SIG-M5 treated with dmso at 0.1 percent for 504 hours (cell line): ENCODE measurements around the gene ATAT1.
"Not testable (repeated sequence)": the region's sequence is repeated elsewhere in the genome, so short reads cannot be mapped to it uniquely, and the experiment has no call there.

Source experiments
- DNase-seq: peaks from one replicate; lab custom pipeline; 2025; ENCODE audit not compliant: unreplicated experiment; lab: John Stamatoyannopoulos, UW

ATAT1 gene

GRCh38 chr6:30647242-30648116 is 20.8 kb downstream of the ATAT1 start:
- DNase-seq: peak; percentile 33

GRCh38 chr6:30651143-30651542 is 24.5 kb downstream of the ATAT1 start:
- no peak for DNase-seq

GRCh38 chr6:30654798-30655742 is 28.4 kb downstream of the ATAT1 start:
- no peak for DNase-seq

GRCh38 chr6:30655743-30656094 is 29.0 kb downstream of the ATAT1 start:
- DNase-seq: no peak

GRCh38 chr6:30656513-30656912 is 29.8 kb downstream of the ATAT1 start:
- no peak for DNase-seq

- no peak for DNase-seq
These were observed 30.8 kb downstream of the ATAT1 start for GRCh38 chr6:30657454-30657853.

GRCh38 chr6:30657922-30658321 is 31.2 kb downstream of the ATAT1 start:
- not testable (repeated sequence) for DNase-seq

GRCh38 chr6:30664994-30665767 is 38.5 kb downstream of the ATAT1 start:
- no peak for DNase-seq

GRCh38 chr6:30666300-30666699 is 39.6 kb downstream of the ATAT1 start:
- not testable (repeated sequence) for DNase-seq

- DNase-seq: no peak
These were observed 44.3 kb downstream of the ATAT1 start for GRCh38 chr6:30670760-30671527.

GRCh38 chr6:30672445-30673253 is 46.0 kb downstream of the ATAT1 start, which contains the start of gene DHX16:
DHX16 (minus strand) TSS chr6:30673006; CDS start chr6:30672841, 165 bp downstream.
- DNase-seq: peak; percentile 94

GRCh38 chr6:30676660-30677285 is 50.1 kb downstream of the ATAT1 start:
- no peak for DNase-seq

GRCh38 chr6:30678964-30679726 is 52.5 kb downstream of the ATAT1 start:
- DNase-seq: peak; percentile 48

- no peak for DNase-seq
These were observed 53.3 kb downstream of the ATAT1 start for GRCh38 chr6:30679765-30680535.

GRCh38 chr6:30681766-30682142 is 55.1 kb downstream of the ATAT1 start:
- no peak for DNase-seq

GRCh38 chr6:30682143-30683117 is 55.8 kb downstream of the ATAT1 start:
- DNase-seq: peak; percentile 89
